Prostate gland (tissue), 2 donors: ENCODE data around the gene RNF220.

Experiments used
- POLR2A ChIP-seq: fragments of 450-650 bp; IDR thresholded peaks from one replicate; pipeline ENCODE4 v1.6.1; 2016; ENCODE audit warnings: antibody characterized with exemption, mild to moderate bottlenecking
- POLR2AphosphoS5 ChIP-seq: sonication (generic); formaldehyde crosslinking; IDR thresholded peaks from one replicate; pipeline ENCODE4 v1.6.1; 2017; ENCODE audit warnings: antibody characterized with exemption
- TF ChIP-seq, protein P1 (sequence below), 4 experiments: fragments of 200-600 bp in 2 of 4; fragments of 450-650 bp in 2 of 4; sonication (generic) in 2 of 4; IDR thresholded peaks; 1 replicate in 3 of 4; 2 replicates in 1 of 4; pipeline ENCODE4 v1.5.1; 2016 to 2019; ENCODE audit warnings: antibody characterized with exemption in 4 of 4, mild to moderate bottlenecking in 2 of 4, moderate library complexity in 2 of 4

DNA sequence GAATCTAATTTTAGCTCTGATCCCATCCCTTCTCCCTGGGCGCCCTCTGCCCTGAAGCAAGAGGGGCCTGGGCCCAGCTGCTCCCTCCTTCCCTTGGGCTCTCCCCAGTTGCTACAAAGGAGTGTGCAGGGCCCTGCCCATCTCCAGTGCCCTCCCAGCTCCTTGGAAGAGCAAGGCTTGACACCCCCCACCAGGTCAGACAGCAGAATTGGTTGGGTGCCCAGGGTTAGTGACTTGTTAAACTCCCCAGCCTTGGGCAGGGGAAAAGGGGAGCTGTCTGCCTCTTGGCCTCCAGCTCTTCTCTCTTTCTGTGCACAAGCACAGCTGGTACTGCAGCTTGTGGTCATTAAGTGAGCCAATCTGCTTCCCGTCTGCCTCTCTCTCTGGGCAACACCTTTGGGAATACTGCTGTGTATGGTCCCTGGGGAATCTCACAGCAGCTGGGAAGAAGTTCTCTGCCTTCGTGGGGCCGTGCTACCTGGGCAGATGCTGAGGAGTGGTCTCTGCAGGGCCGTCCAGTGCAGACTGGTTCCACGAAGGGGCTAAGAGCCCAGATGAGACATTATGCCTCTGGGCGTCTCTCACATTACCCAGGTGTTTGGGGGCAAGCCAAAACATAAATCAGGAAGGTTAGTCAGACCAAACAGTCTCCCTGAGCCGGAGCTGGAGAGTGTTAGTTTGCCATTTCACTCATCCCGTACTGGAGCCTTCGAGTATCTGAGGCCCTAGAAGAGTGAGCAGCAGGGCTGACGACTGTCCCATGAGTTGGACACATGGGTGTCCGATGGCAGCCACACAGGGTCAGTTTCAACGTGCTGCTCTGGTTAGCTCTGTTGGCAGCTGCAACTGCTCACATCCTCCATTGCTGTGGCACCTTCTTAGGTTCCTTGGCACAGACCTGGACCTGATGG is 231.9 kb downstream of the RNF220 start:
- TF ChIP-seq, protein P1, sequence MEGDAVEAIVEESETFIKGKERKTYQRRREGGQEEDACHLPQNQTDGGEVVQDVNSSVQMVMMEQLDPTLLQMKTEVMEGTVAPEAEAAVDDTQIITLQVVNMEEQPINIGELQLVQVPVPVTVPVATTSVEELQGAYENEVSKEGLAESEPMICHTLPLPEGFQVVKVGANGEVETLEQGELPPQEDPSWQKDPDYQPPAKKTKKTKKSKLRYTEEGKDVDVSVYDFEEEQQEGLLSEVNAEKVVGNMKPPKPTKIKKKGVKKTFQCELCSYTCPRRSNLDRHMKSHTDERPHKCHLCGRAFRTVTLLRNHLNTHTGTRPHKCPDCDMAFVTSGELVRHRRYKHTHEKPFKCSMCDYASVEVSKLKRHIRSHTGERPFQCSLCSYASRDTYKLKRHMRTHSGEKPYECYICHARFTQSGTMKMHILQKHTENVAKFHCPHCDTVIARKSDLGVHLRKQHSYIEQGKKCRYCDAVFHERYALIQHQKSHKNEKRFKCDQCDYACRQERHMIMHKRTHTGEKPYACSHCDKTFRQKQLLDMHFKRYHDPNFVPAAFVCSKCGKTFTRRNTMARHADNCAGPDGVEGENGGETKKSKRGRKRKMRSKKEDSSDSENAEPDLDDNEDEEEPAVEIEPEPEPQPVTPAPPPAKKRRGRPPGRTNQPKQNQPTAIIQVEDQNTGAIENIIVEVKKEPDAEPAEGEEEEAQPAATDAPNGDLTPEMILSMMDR (IDR thresholded peaks at IDR 0.05) = no peak
- TF ChIP-seq POLR2A (no peak), POLR2AphosphoS5 (no peak)
